NCI-H1048 (cell line): Measurements from ENCODE around the gene JMJD4.
"Not testable (repeated sequence)": the region's sequence is repeated elsewhere in the genome, so short reads cannot be mapped to it uniquely, and the experiment has no call there.

ENCODE experiments used
- DNase-seq: peaks from one replicate; lab custom pipeline; 2025; lab: John Stamatoyannopoulos, UW

Gene JMJD4

DNA sequence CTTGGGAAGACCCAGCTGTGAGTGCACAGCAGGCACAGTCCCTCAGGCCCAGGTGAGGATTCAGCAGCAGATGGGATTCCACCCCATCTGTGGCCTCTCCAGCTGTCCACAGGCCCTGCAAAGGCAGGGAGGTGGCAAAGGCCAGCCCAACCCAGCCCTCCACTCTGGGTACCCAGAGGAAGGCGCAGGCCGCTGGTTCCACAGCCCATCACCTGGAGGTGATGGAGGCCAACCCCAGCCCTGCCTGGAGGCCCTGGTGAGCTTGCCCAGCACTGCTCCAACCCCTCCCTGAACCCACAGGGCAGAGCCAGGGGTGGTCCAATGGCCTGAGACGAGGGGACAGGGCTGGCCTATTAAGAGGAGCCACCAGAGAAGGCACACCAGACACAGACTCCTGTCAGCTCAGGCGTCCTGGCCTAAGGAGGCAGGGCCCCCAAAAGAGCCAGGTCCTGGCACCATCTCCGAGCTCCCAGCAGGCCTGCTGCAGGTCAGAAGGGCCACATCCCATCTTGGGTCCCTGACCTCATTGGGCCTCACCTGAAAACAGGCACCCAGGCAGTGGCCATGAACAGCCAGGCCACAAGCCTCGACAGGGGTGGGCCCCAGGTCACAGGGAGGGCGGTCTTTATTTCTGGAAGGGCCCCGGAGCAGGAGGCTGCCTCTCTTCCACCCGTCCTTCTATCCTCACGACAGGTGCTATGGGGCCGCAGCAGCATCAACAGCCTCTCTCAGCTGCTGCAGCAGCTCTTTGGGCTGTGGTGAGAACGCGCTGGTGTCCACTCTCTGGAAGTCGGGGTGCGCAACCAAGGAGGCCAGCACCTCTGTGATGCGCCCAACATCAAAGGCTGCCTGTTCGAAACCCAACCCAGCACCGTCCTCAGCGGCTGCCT lies 3.2 kb downstream of the JMJD4 start:
- no peak for DNase-seq

- DNase-seq = no peak
Observed at GRCh38 chr1:227731241-227731677, 3.8 kb downstream of the JMJD4 start.

DNA sequence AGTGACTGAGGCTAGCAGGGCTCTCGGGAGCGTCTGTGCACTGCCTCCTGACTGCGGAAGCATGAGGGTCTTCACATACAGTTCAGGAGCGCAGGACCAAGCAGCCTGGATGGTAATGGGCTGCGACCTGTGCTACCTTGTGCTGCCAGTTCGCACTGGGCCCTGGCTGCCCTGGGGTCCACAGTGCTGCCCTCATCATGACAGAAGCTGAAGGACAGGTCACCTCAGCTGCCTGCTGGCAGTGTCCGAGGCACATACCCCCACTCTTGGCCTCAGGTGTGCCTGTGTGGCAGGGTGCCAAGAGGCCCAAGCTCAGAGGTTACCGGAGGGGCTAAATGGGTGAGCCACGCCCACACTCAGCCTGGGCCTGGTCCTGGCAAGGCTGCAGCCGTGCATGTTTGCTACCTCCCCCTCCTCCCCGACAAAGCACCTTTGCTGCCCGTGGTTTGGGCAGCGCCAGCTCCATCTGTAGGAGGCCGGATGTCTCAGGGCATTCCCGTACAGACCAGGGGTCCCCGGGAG lies 4.4 kb downstream of the JMJD4 start:
- DNase-seq = no peak

GRCh38 chr1:227729881-227730629 lies 5.0 kb downstream of the JMJD4 start:
- no peak for DNase-seq

GRCh38 chr1:227729144-227729880 lies 5.8 kb downstream of the JMJD4 start:
- no peak for DNase-seq

DNA sequence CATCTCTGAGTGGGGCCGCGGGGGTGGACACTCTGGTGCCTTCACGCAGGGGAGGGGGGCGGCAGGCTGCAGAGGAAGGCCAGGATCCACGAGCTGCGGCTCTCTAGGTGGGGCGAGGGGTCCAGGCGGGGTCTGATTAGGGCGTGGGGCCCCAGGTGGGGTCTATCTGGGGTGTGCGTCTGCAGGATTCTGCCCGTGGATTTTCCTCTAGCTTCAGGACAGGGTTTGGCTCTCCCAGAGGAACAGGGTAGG lies 6.3 kb downstream of the JMJD4 start:
- no peak for DNase-seq

- DNase-seq = peak; percentile 59
Observed at GRCh38 chr1:227728059-227728891, 6.8 kb downstream of the JMJD4 start.

GRCh38 chr1:227726924-227727599 lies 8.0 kb downstream of the JMJD4 start:
- DNase-seq = no peak

DNA sequence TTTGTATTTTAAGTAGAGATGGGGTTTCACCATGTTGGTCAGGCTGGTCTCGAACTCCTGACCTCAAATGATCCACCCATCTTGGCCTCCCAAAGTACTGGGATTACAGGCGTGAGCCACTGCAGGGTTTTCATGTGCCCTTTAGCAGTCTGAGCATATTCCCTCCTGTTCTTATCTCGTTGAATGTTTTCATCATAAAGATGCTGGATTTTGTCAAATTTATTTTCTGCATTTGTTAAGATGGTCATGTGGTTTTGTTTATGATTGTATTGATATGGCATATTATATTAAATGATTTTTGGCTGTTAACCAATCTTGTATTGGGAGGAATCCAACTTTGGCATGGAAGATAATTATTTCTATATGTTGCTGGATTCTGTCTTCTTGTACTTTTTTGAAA lies 8.8 kb downstream of the JMJD4 start:
- no peak for DNase-seq

GRCh38 chr1:227725046-227725445 lies 10.1 kb downstream of the JMJD4 start:
- DNase-seq = no peak

GRCh38 chr1:227723474-227723873 lies 11.6 kb downstream of the JMJD4 start:
- no peak for DNase-seq

DNA sequence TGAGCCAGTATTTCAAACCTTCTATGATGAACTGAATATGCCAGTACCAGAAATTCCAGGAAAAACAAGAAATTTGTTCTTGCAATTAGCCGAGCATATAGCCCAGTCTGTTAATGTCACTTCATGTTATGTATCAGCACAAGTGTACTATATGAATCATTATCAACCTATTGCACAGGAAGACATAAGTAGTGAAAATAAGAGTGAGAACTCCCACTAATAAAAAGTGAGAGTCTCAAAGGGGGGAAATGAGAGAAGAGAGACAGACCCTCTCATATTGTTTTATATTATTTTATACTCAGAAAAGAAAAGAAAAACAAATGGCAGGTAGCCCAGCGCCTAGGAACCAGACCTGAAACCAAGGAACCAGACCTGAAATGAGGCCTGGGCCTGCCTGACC lies 16.2 kb downstream of the JMJD4 start:
- DNase-seq = no peak

- no peak for DNase-seq
Observed at GRCh38 chr1:227712648-227713047, 22.5 kb downstream of the JMJD4 start.

- not testable (repeated sequence) for DNase-seq
Observed at GRCh38 chr1:227710474-227710873, 24.6 kb downstream of the JMJD4 start.

- no peak for DNase-seq
Observed at GRCh38 chr1:227709451-227709850, 25.7 kb downstream of the JMJD4 start.

DNA sequence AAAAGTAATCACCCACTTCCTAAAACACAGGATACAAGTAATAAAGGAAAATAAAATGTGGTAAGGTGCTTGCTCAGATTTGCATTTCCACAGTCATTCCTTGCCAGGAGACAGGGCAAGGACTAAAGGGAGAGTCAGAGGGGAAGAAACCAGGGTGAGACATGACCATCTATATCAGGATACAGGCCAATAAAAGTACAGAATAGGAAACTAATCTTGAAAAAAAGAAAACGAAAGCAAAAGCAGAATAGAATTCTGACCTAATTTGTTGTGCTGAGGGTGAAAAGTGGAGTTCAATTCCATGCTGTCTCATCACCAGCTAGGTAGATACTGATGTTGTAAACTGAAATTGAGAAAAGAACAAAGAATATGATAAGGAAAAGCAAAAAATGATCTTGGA lies 27.3 kb downstream of the JMJD4 start:
- no peak for DNase-seq

DNA sequence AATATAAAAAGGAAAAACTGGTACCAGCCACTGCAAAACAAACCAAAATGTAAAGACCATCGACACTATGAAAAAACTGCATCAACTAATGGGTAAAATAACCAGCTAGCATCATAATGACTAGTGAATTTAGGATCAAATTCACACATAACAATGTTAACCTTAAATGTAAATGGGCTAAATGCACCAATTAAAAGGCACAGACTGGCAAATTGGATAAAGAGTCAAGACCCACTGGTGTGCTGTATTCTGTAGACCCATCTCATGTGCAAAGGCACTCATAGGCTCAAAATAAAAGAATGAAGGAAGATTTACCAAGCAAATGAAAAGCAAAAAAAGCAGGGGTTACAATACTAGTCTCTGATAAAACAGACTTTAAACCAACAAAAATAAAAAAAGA lies 33.5 kb downstream of the JMJD4 start:
- not testable (repeated sequence) for DNase-seq

- no peak for DNase-seq
Observed at GRCh38 chr1:227697321-227697864, 37.7 kb downstream of the JMJD4 start.

DNA sequence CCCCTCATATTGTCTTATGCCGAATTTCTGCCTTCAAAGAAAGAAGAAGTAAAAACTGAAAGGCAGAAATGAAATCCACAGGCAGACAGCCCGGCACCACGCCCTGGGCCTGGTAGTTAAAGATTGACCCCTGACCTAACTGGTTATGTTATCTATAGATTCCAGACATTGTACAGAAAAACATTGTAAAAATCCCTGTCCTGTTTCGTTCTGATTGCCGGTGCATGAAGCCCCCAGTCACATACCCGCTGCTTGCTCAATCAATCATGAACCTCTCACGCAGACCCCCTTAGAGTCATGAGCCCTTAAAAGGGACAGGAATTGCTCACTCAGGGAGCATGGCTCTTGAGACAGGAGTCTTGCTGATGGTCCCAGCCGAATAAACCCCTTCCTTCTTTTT lies 49.3 kb downstream of the JMJD4 start:
- no peak for DNase-seq
